Right kidney (tissue), 1 donor: ENCODE measurements around the gene CCDC33.

Source experiments
- DNase-seq: peaks from one replicate; pipeline ENCODE4 v3.0.0-alpha.2; 2016

Gene CCDC33

GRCh38 chr15:74289671-74290070, 53.5 kb downstream of the CCDC33 start:
- DNase-seq, result no peak

- no peak for DNase-seq
These were observed 54.5 kb downstream of the CCDC33 start for GRCh38 chr15:74290645-74291044.

GRCh38 chr15:74291101-74292071, 55.3 kb downstream of the CCDC33 start:
- DNase-seq, result peak; percentile 70

GRCh38 chr15:74293021-74293810, 57.1 kb downstream of the CCDC33 start:
- no peak for DNase-seq

- DNase-seq, result no peak
These were observed 57.9 kb downstream of the CCDC33 start for GRCh38 chr15:74294010-74294409.

GRCh38 chr15:74295800-74296199, 59.7 kb downstream of the CCDC33 start:
- DNase-seq, result no peak

GRCh38 chr15:74297887-74298286, 61.8 kb downstream of the CCDC33 start:
- peak; percentile 0 for DNase-seq

- no peak for DNase-seq
These were observed 64.1 kb downstream of the CCDC33 start for GRCh38 chr15:74300057-74300795.

GRCh38 chr15:74301583-74302361, 65.6 kb downstream of the CCDC33 start:
- no peak for DNase-seq

- DNase-seq, result peak; percentile 54
These were observed 66.8 kb downstream of the CCDC33 start for GRCh38 chr15:74302821-74303359.

- DNase-seq, result no peak
These were observed 67.7 kb downstream of the CCDC33 start for GRCh38 chr15:74303741-74304309.

GRCh38 chr15:74304431-74304830, 68.3 kb downstream of the CCDC33 start:
- DNase-seq, result no peak

- DNase-seq, result no peak
These were observed 69.6 kb downstream of the CCDC33 start for GRCh38 chr15:74305687-74306086.

GRCh38 chr15:74306781-74307217, 70.7 kb downstream of the CCDC33 start:
- DNase-seq, result no peak

GRCh38 chr15:74307827-74308811, 72.0 kb downstream of the CCDC33 start:
- peak; percentile 72 for DNase-seq

- no peak for DNase-seq
These were observed 75.8 kb downstream of the CCDC33 start for GRCh38 chr15:74311734-74312444.

- DNase-seq, result peak; percentile 39
These were observed 76.4 kb downstream of the CCDC33 start for GRCh38 chr15:74312445-74313007.

- no peak for DNase-seq
These were observed 77.8 kb downstream of the CCDC33 start for GRCh38 chr15:74313889-74314288.
